GM23338 (cell line): ENCODE data around the gene TBC1D17.

ENCODE experiments used
- CREB1 ChIP-seq: fragments of 250-450 bp; sonication (Bioruptor Pico); IDR thresholded peaks from 2 replicates; pipeline ENCODE4 v1.5.0; 2020; ENCODE audit warnings: low read depth, mild to moderate bottlenecking, moderate library complexity
- ETS1 ChIP-seq: IDR thresholded peaks from 2 replicates; pipeline ENCODE4 v1.6.1; 2016; ENCODE audit warnings: antibody characterized with exemption
- EZH2 ChIP-seq: fragments of 200-600 bp; sonication (generic); IDR thresholded peaks from one replicate; pipeline ENCODE4 v1.8.0; 2017; ENCODE audit warnings: antibody characterized with exemption, mild to moderate bottlenecking, low read depth; ENCODE audit not compliant: unreplicated experiment
- EZH2phosphoT487 ChIP-seq: fragments of 200-600 bp; sonication (generic); IDR thresholded peaks from one replicate; pipeline ENCODE4 v1.8.1; 2018; ENCODE audit warnings: antibody characterized with exemption; ENCODE audit not compliant: unreplicated experiment
- JUNB ChIP-seq: IDR thresholded peaks from one replicate; pipeline ENCODE4 v1.6.1; 2016; ENCODE audit warnings: antibody characterized with exemption; ENCODE audit not compliant: unreplicated experiment
- NANOG ChIP-seq: IDR thresholded peaks from 2 replicates; pipeline ENCODE4 v1.6.1; 2016; ENCODE audit warnings: antibody characterized with exemption, borderline replicate concordance
- POLR2AphosphoS5 ChIP-seq: IDR thresholded peaks from 2 replicates; pipeline ENCODE4 v1.6.1; 2016; ENCODE audit warnings: antibody characterized with exemption, low read depth
- STAT1 ChIP-seq: IDR thresholded peaks from one replicate; pipeline ENCODE4 v1.6.1; 2016; ENCODE audit warnings: antibody characterized with exemption; ENCODE audit not compliant: unreplicated experiment
- ZNF114 ChIP-seq: fragments of 250-450 bp; sonication (Bioruptor Pico); IDR thresholded peaks from 2 replicates; pipeline ENCODE4 v1.5.0; 2020; ENCODE audit warnings: mild to moderate bottlenecking, moderate library complexity
- ZNF331 ChIP-seq: fragments of 250-450 bp; sonication (Bioruptor Pico); IDR thresholded peaks from 2 replicates; pipeline ENCODE4 v1.5.0; 2020; ENCODE audit warnings: low read depth, mild to moderate bottlenecking, moderate library complexity
- TF ChIP-seq, protein P1 (sequence below), 2 experiments: fragments of 200-600 bp in 1 of 2; sonication (generic) in 1 of 2; conservative IDR thresholded peaks; 2 replicates each; pipeline versions ENCODE4 v1.5.1 to v1.6.1; 2016 to 2017; ENCODE audit warnings: antibody characterized with exemption in 2 of 2, low read depth in 2 of 2, mild to moderate bottlenecking in 2 of 2, moderate library complexity in 1 of 2
- TF ChIP-seq, protein P2 (sequence below): IDR thresholded peaks from one replicate; pipeline ENCODE4 v1.6.1; 2018; ENCODE audit warnings: antibody characterized with exemption; ENCODE audit not compliant: unreplicated experiment

GRCh38 chr19:49833599-49833998 is 43.9 kb upstream of the TBC1D17 start:
- TF ChIP-seq, protein P1, sequence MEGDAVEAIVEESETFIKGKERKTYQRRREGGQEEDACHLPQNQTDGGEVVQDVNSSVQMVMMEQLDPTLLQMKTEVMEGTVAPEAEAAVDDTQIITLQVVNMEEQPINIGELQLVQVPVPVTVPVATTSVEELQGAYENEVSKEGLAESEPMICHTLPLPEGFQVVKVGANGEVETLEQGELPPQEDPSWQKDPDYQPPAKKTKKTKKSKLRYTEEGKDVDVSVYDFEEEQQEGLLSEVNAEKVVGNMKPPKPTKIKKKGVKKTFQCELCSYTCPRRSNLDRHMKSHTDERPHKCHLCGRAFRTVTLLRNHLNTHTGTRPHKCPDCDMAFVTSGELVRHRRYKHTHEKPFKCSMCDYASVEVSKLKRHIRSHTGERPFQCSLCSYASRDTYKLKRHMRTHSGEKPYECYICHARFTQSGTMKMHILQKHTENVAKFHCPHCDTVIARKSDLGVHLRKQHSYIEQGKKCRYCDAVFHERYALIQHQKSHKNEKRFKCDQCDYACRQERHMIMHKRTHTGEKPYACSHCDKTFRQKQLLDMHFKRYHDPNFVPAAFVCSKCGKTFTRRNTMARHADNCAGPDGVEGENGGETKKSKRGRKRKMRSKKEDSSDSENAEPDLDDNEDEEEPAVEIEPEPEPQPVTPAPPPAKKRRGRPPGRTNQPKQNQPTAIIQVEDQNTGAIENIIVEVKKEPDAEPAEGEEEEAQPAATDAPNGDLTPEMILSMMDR (conservative IDR thresholded peaks at IDR 0.05; ENCODE audit: low read depth in 2 of 2) = no peak
- TF ChIP-seq EZH2 = no peak
- TF ChIP-seq EZH2phosphoT487 = no peak
- TF ChIP-seq, protein P2, sequence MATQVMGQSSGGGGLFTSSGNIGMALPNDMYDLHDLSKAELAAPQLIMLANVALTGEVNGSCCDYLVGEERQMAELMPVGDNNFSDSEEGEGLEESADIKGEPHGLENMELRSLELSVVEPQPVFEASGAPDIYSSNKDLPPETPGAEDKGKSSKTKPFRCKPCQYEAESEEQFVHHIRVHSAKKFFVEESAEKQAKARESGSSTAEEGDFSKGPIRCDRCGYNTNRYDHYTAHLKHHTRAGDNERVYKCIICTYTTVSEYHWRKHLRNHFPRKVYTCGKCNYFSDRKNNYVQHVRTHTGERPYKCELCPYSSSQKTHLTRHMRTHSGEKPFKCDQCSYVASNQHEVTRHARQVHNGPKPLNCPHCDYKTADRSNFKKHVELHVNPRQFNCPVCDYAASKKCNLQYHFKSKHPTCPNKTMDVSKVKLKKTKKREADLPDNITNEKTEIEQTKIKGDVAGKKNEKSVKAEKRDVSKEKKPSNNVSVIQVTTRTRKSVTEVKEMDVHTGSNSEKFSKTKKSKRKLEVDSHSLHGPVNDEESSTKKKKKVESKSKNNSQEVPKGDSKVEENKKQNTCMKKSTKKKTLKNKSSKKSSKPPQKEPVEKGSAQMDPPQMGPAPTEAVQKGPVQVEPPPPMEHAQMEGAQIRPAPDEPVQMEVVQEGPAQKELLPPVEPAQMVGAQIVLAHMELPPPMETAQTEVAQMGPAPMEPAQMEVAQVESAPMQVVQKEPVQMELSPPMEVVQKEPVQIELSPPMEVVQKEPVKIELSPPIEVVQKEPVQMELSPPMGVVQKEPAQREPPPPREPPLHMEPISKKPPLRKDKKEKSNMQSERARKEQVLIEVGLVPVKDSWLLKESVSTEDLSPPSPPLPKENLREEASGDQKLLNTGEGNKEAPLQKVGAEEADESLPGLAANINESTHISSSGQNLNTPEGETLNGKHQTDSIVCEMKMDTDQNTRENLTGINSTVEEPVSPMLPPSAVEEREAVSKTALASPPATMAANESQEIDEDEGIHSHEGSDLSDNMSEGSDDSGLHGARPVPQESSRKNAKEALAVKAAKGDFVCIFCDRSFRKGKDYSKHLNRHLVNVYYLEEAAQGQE = no peak
- TF ChIP-seq POLR2AphosphoS5 = no peak
- no peak for TF ChIP-seq JUNB
- no peak for TF ChIP-seq CREB1 (CRISPR knock-in tag)
- TF ChIP-seq STAT1 = no peak
- TF ChIP-seq ETS1 = no peak
- TF ChIP-seq ZNF114 (CRISPR knock-in tag) = no peak
- TF ChIP-seq ZNF331 = no peak
- no peak for TF ChIP-seq NANOG
